Measurements from ENCODE around the gene SEPHS2.
A peak's percentile ranks its signal among the peaks of the same experiment; 100 is the strongest.
"Not testable (repeated sequence)": the region's sequence is repeated elsewhere in the genome, so short reads cannot be mapped to it uniquely, and the experiment has no call there.

SEPHS2 gene

DNA sequence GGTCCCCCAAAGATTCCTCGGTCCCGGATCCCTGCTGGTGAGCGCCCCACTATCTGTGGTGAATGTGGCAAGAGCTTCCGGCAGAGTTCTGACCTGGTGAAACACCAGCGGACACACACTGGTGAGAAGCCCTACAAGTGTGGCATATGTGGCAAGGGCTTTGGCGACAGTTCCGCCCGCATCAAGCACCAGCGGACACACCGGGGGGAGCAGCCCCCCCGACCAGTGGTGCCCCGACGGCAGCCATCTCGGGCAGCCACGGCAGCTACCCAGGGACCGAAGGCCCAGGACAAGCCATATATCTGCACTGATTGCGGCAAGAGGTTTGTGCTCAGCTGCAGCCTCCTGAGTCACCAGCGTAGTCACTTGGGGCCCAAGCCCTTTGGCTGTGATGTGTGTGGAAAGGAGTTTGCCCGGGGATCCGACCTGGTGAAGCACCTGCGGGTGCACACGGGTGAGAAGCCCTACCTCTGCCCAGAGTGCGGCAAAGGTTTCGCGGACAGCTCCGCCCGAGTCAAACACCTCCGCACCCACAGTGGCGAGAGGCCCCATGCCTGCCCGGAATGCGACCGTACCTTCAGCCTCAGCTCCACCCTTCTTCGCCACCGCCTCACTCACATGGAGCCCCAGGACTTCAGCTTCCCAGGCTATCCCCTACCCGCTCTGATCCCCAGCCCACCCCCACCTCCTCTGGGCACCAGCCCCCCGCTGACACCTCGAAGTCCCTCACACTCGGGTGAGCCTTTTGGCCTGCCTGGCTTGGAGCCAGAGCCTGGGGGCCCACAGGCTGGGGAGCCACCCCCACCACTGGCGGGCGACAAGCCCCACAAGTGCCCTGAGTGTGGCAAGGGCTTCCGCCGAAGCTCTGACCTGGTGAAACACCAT lies 47.7 kb downstream of the SEPHS2 start:
- TF ChIP-seq, protein P1, sequence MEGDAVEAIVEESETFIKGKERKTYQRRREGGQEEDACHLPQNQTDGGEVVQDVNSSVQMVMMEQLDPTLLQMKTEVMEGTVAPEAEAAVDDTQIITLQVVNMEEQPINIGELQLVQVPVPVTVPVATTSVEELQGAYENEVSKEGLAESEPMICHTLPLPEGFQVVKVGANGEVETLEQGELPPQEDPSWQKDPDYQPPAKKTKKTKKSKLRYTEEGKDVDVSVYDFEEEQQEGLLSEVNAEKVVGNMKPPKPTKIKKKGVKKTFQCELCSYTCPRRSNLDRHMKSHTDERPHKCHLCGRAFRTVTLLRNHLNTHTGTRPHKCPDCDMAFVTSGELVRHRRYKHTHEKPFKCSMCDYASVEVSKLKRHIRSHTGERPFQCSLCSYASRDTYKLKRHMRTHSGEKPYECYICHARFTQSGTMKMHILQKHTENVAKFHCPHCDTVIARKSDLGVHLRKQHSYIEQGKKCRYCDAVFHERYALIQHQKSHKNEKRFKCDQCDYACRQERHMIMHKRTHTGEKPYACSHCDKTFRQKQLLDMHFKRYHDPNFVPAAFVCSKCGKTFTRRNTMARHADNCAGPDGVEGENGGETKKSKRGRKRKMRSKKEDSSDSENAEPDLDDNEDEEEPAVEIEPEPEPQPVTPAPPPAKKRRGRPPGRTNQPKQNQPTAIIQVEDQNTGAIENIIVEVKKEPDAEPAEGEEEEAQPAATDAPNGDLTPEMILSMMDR (IDR thresholded peaks at IDR 0.05; ENCODE audit: insufficient read depth, low read depth, low read length, missing control alignments): no peak
- no peak overlapping the region for H3K4me3 ChIP-seq (ENCODE audit: low read length)
- no peak for DNase-seq (ENCODE audit: low read depth)

DNA sequence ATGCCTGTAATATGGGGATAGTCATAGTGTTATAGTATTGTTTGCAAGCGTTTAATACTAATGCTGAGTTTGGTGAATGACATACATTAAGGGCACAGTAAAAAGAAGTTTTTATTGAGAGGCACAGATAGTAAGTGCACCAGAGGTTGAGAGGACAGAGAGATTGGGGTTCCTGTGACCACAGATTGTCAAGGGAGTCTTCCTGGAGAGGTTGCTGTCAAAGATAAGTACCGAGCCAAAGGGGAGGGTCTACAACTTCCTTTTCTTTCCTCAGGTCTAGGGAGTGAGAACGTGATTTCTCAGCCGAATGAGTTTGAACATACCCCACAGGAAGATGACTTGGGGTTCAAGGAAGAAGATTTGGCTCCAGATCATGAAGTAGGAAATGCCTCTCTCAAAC lies 48.6 kb downstream of the SEPHS2 start:
- TF ChIP-seq, protein P1 (IDR thresholded peaks at IDR 0.05; ENCODE audit: insufficient read depth, low read depth, low read length, missing control alignments): no peak
- no peak for DNase-seq (ENCODE audit: low read depth)
- H3K4me3 ChIP-seq (ENCODE audit: low read length): no peak overlapping the region

DNA sequence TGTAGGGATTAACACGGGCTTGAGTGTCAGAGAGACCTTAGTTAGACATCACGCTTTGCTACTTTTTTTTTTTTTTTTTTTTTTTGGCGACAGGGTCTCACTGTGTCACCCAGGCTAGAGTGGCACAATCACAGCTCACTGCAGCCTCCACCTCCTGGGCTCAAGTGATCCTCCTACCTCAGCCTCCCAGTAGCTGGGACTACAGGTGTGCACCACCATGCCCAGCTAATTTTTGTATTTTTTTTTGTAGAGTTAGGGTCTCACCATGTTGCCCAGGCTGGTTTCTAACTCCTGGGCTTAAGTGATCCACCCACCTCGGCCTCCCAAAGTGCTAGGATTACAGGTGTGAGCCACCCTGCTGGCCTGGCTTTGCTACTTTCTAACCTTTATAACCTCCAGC lies 49.0 kb downstream of the SEPHS2 start:
- peak overlapping the region; percentile 67 for H3K4me3 ChIP-seq (ENCODE audit: low read length)
- not testable (repeated sequence) for DNase-seq (ENCODE audit: low read depth)

DNA sequence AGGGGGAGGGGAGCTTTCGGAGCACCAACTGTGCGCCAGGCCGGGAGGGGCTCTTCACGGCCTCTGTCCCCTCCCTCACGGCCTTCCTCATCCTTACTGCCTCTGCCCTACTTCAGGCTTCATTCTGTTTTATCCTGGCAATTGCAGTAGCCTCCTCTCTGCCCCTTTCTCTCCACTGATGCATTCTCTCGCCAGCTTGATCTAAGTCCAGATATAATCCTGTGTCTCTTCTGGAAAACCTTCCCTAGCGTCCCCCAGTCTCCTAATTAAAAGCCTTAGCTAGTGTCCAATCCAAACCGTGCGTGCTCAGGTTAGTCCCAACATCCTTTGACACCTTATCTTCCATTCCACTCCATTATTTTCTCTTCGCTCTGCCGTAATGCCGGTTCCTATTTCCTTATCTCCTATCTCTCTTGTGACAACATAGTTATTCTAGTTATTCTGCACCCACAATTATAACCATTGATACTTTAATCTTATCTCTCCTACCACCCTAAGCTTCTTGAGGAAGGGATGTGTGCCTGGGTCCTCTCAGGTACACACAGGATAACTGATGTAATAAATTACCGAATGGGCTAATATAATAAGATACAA lies 49.6 kb downstream of the SEPHS2 start:
- no peak for DNase-seq (ENCODE audit: low read depth)
- TF ChIP-seq, protein P1 (IDR thresholded peaks at IDR 0.05; ENCODE audit: insufficient read depth, low read depth, low read length, missing control alignments): no peak
- peak overlapping the region; percentile 67 for H3K4me3 ChIP-seq (ENCODE audit: low read length)

DNA sequence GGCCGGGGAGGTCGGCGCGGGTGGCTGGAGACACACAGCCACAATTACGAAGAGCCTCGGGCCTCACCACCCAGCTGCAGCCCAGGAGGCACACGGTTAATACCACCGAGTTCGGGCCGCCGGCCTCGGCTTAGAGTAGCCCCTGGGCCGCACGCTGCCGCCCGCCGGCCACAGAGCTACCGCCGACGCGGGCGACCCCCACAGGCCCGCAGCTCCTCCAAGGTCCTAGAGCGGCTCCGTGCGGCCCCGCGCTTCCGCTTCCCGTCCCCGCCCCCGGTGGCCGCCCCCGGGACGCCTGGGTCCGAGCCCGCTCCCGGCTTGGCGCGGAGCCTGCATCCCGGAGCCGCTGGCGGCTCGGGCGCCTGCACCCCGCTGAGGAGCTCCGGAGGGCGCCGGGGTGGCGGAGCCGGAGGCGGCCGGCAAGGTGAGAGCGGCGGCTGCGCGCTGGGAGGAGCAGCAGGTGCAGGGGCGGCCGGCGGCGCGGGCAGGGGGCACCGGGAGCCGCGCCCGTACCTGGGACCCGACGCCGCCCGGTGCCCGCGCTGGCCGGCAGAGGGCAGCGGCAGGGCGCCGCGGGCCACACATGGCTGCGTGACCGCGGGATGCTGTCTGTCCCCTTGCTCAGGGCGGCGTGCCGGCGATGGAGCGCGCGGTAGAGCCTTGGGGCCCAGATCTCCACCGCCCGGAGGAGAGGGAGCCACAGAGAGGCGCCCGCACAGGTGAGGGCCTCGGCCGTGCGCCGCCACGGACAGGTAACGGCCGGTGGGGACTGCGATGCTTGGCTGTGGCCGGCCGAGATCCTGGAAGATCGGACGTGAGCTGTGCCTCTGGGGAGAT lies 50.3 kb downstream of the SEPHS2 start, which contains the start of gene ZNF48:
Gene ZNF48 (plus strand): TSS at position 266 of the 837 bp plus-strand sequence. CDS start 375 bp downstream, at position 641.
- H3K4me3 ChIP-seq (ENCODE audit: low read length): peak within 1 kb of the TSS; percentile 67
- TF ChIP-seq, protein P1 (IDR thresholded peaks at IDR 0.05; ENCODE audit: insufficient read depth, low read depth, low read length, missing control alignments): no peak
- peak; percentile 70 for DNase-seq (ENCODE audit: low read depth)

DNA sequence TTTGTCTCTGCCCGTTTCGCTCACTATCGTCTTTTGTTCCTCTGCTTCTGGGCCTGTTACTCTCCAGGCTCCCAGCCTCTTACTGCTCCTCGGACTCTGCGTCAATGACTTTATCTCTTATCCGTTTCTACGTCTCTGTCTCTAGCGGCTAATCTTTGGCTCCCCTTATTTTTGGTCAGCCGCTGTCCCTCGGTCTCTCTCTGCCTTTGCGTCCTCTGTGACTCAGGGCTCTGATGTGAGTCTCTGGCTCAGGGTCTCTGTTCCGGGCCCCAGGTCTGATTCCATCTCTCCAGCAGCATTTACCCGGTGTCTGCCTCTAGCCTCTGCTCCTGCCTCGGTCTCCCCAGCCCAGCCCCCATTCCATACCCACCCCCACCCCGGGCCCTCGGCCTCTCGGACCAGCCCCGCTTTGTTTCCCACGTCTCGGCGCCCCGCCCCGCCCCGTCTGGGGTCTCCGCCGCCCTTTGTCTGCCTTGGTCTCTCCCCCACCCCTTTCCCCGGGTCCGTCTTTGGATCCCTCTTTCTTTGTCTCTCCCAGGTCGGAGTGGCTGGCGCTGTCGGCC lies 51.0 kb downstream of the SEPHS2 start:
- TF ChIP-seq, protein P1 (IDR thresholded peaks at IDR 0.05; ENCODE audit: insufficient read depth, low read depth, low read length, missing control alignments): no peak
- H3K4me3 ChIP-seq (ENCODE audit: low read length): peak overlapping the region; percentile 67
- DNase-seq (ENCODE audit: low read depth): no peak

Measured in epithelial cell of esophagus (primary cell).